H1 (cell line): ENCODE measurements around the gene MAGEA9B. TPM values are rescaled to one million over a fixed set of nuclear protein-coding genes. Genes with fewer than 3 reads are reported as not detected.

Source experiments
- polyA plus RNA-seq, 7 experiments: library from polyadenylated mRNA; depleted of rRNA in 3 of 7; stranded (reverse) in 5 of 7; unstranded in 2 of 7; fragments of >200 nt in 5 of 7; fragments of 200-250 nt in 2 of 7; gene quantifications; 1 replicate in 5 of 7; 2 replicates in 1 of 7; 4 replicates in 1 of 7; pipeline versions ENCODE4 v1.2.1 to v1.2.3, GENCODE V29; 2011 to 2013; ENCODE audit warnings: missing spikeins in 2 of 7, mixed read lengths in 2 of 7
- total RNA-seq: library from RNA; stranded (reverse); fragmentation: NEBNext Ultra II Directional; extraction: Animal tissue kit (Norgen Biotek cat#: 25700); gene quantifications from 2 replicates; pipeline ENCODE4 v1.2.1, GENCODE V29; 2021

MAGEA9B gene
- total and polyA plus RNA-seq, 2 of the 8 experiments (the other 6 are each of a cell fraction or from before 2014, with no cell fraction given), result 0.06 TPM; not detected in 1

Other genes starting within 250 kb of the MAGEA9B start
- 18.0 and 19.9 TPM in 2 replicates for gene IDS, start 82.2 kb downstream of the MAGEA9B start, total RNA-seq
- gene IDS, start 82.2 kb downstream of the MAGEA9B start, polyA plus RNA-seq (2011; rRNA removed), result 17.9 and 20.7 TPM in 2 replicates
- 7.2 and 7.6 TPM in 2 replicates for gene EOLA1, start 46.4 kb downstream of the MAGEA9B start, total RNA-seq
- gene EOLA1, start 46.4 kb downstream of the MAGEA9B start, polyA plus RNA-seq (2011; rRNA removed), result 3.3 and 5.4 TPM in 2 replicates
- not detected in 2 replicates for gene HSFX3, start 37.5 kb downstream of the MAGEA9B start, total RNA-seq
- gene HSFX3, start 37.5 kb downstream of the MAGEA9B start, polyA plus RNA-seq (2011; rRNA removed), result not detected in 2 replicates
- not detected in 2 replicates for gene HSFX2, start 7.9 kb upstream of the MAGEA9B start, total RNA-seq
- gene HSFX2, start 7.9 kb upstream of the MAGEA9B start, polyA plus RNA-seq (2011; rRNA removed), result 0.17 and 0.49 TPM in 2 replicates
- 15.0 and 20.8 TPM in 2 replicates for gene TMEM185A, start 44.3 kb upstream of the MAGEA9B start, total RNA-seq
- gene TMEM185A, start 44.3 kb upstream of the MAGEA9B start, polyA plus RNA-seq (2011; rRNA removed), result 20.8 and 26.5 TPM in 2 replicates
- not detected in 2 replicates for gene MAGEA11, start 124.6 kb upstream of the MAGEA9B start, total RNA-seq
- not detected in 2 replicates for gene MAGEA11, start 124.6 kb upstream of the MAGEA9B start, polyA plus RNA-seq (2011; rRNA removed)
- gene HSFX1, start 186.6 kb upstream of the MAGEA9B start, total RNA-seq, result 0.63 TPM in 2 replicates
- 0.42 and 0.60 TPM in 2 replicates for gene HSFX1, start 186.6 kb upstream of the MAGEA9B start, polyA plus RNA-seq (2011; rRNA removed)
- not detected in 2 replicates for gene MAGEA9, start 194.5 kb upstream of the MAGEA9B start, total RNA-seq
- not detected in 2 replicates for gene MAGEA9, start 194.5 kb upstream of the MAGEA9B start, polyA plus RNA-seq (2011; rRNA removed)